ENCODE measurements around the gene DHX34.

DNA sequence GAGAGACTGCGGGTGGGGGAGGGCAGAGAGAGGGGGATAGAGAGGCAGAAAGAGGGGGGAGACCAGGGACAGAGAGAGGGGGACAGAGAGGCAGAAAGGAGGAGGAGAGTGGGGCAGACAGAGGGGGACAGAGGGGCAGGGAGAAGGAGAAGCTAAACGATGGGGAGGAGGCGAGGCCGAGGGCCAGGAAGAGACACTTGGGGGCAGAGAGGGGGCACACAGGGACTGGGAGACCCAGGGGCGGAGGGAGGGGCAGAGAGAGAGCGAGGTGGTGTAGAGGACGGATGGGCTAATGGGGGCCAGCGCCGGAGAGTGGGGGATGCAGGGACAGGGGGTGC, 69.5 kb downstream of the DHX34 start:
- TF ChIP-seq POLR2A (IDR thresholded peaks at IDR 0.05) (no peak), EP300 (IDR thresholded peaks at IDR 0.05) (no peak)
- TF ChIP-seq, protein P1, sequence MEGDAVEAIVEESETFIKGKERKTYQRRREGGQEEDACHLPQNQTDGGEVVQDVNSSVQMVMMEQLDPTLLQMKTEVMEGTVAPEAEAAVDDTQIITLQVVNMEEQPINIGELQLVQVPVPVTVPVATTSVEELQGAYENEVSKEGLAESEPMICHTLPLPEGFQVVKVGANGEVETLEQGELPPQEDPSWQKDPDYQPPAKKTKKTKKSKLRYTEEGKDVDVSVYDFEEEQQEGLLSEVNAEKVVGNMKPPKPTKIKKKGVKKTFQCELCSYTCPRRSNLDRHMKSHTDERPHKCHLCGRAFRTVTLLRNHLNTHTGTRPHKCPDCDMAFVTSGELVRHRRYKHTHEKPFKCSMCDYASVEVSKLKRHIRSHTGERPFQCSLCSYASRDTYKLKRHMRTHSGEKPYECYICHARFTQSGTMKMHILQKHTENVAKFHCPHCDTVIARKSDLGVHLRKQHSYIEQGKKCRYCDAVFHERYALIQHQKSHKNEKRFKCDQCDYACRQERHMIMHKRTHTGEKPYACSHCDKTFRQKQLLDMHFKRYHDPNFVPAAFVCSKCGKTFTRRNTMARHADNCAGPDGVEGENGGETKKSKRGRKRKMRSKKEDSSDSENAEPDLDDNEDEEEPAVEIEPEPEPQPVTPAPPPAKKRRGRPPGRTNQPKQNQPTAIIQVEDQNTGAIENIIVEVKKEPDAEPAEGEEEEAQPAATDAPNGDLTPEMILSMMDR (IDR thresholded peaks at IDR 0.05) = no peak

All from ovary (tissue), 3 donors.